K562 (cell line): Measurements from ENCODE around the gene PARD3. TPM values are rescaled to one million over a fixed set of nuclear protein-coding genes. Genes with fewer than 3 reads are reported as not detected.

Source experiments
- ATAC-seq: fragments of 200-7000 bp; cut with Tn5 transposase; 3 replicates; pipeline ENCODE4 v1.9.1; 2020; ENCODE audit warnings: moderate library complexity
- BruUV-seq: library from RNA; stranded (reverse); fragments of 400-500 nt; replicated peaks from 2 replicates; lab custom pipeline; 2021; lab: Mats Ljungman, UMichigan
- CTCF ChIA-PET: fragments of 300-600 bp; formaldehyde crosslinking; extraction: SDS; loops from one replicate; lab custom pipeline; 2021; ENCODE audit warnings: low intra/inter-chr PET ratio; lab: Yijun Ruan, JAX
- POLR2A ChIA-PET: fragments of 300-600, 350-650 bp; sonication (Branson Sonifier 250); formaldehyde crosslinking; extraction: SDS; loops from one replicate; lab custom pipeline; 2021; ENCODE audit warnings: antibody characterized with exemption, inconsistent platforms; lab: Yijun Ruan, JAX
- DNase-seq, 4 experiments: peaks; one replicate each; pipeline versions ENCODE4 v3.0.0 to v3.0.0-alpha.2; 2011 to 2018; ENCODE audit warnings: low spot score in 3 of 4, mixed read lengths in 3 of 4; ENCODE audit errors: extremely low read depth in 1 of 4
- FAIRE-seq: peaks from 2 replicates; lab custom pipeline; 2011; peaks lifted over from hg19 to GRCh38; lab: Jason Lieb, UNC
- H2AFZ ChIP-seq: 2 replicates; pipeline ENCODE4 v1.6.0; 2011; ENCODE audit warnings: low read depth, low read length, control low read depth, inconsistent platforms
- H3K27ac ChIP-seq: fragments of 200-600 bp; 3 replicates; pipeline ENCODE4 v1.8.0; 2011; ENCODE audit warnings: low read depth, mild to moderate bottlenecking, control low read depth, inconsistent platforms, low read length, moderate library complexity, mixed read lengths; ENCODE audit errors: extremely low read depth
- H3K27me3 ChIP-seq, 2 experiments: fragments of 300-600 bp in 1 of 2; 2 replicates in 1 of 2; 3 replicates in 1 of 2; pipeline versions ENCODE4 v1.6.0 to v1.8.0; 2011; ENCODE audit warnings: inconsistent platforms in 2 of 2, low read length in 2 of 2, mild to moderate bottlenecking in 1 of 2, mixed read lengths in 1 of 2, moderate library complexity in 1 of 2; ENCODE audit not compliant: control insufficient read depth in 2 of 2, insufficient read depth in 2 of 2
- H3K36me3 ChIP-seq: fragments of 300-600 bp; 3 replicates; pipeline ENCODE4 v1.8.0; 2011; ENCODE audit warnings: mild to moderate bottlenecking, low read length, inconsistent platforms; ENCODE audit not compliant: control insufficient read depth, insufficient read depth
- H3K4me1 ChIP-seq, 2 experiments: fragments of 200-600 bp in 1 of 2; replicated peaks in 1 of 2; 2 replicates in 1 of 2; 3 replicates in 1 of 2; pipeline versions ENCODE4 v1.5.1 to v1.8.0; 2011; ENCODE audit warnings: inconsistent platforms in 2 of 2, low read length in 2 of 2, mild to moderate bottlenecking in 1 of 2, mixed read lengths in 1 of 2, moderate library complexity in 1 of 2; ENCODE audit not compliant: control insufficient read depth in 2 of 2, insufficient read depth in 2 of 2
- H3K4me2 ChIP-seq: 2 replicates; pipeline ENCODE4 v1.6.1; 2011; ENCODE audit warnings: low read length, control low read depth, inconsistent platforms, mixed read lengths; ENCODE audit not compliant: insufficient read depth
- H3K4me3 ChIP-seq: fragments of 200-600 bp; sonication (generic), shearing (Covaris generic); 2 replicates; pipeline ENCODE4 v1.5.1; 2016; ENCODE audit warnings: control low read depth, inconsistent platforms
- H3K79me2 ChIP-seq: fragments of 200-600 bp; 3 replicates; pipeline ENCODE4 v1.8.0; 2011; ENCODE audit warnings: low read length, inconsistent platforms; ENCODE audit not compliant: control insufficient read depth, insufficient read depth
- H3K9ac ChIP-seq, 2 experiments: 2 replicates each; pipeline versions ENCODE4 v1.6.0 to v1.6.1; 2011; ENCODE audit warnings: low read depth in 2 of 2, low read length in 2 of 2, control low read depth in 1 of 2, inconsistent platforms in 1 of 2, mild to moderate bottlenecking in 1 of 2, mixed read lengths in 1 of 2; ENCODE audit not compliant: insufficient read depth in 1 of 2
- H3K9me1 ChIP-seq: one replicate; pipeline ENCODE4 v1.6.0; 2011; ENCODE audit warnings: inconsistent platforms, mild to moderate bottlenecking, low read length, moderate library complexity; ENCODE audit not compliant: control insufficient read depth, insufficient read depth
- H3K9me3 ChIP-seq: replicated peaks from 2 replicates; pipeline ENCODE4 v1.5.1; 2011; ENCODE audit warnings: low read depth, low read length, inconsistent platforms; ENCODE audit not compliant: control insufficient read depth, insufficient read depth
- H4K20me1 ChIP-seq: replicated peaks from 2 replicates; pipeline ENCODE4 v1.6.1; 2011; ENCODE audit warnings: low read length, inconsistent platforms, mixed read lengths; ENCODE audit not compliant: control insufficient read depth, insufficient read depth
- FOS ChIP-seq: IDR thresholded peaks from 3 replicates; pipeline ENCODE4 v1.6.1; 2011; ENCODE audit not compliant: insufficient read length; ENCODE audit errors: extremely low read depth
- IRF2 ChIP-seq: sonication (generic); formaldehyde crosslinking; IDR thresholded peaks from 2 replicates; pipeline ENCODE4 v1.8.1; 2022; ENCODE audit warnings: mild to moderate bottlenecking, missing genetic modification reagents
- LARP7 ChIP-seq: fragments of 450-650 bp; IDR thresholded peaks from 2 replicates; pipeline ENCODE4 v1.6.1; 2016
- MAFF ChIP-seq: IDR thresholded peaks from 2 replicates; pipeline ENCODE4 v1.6.1; 2012; ENCODE audit warnings: low read length, improper control_type of control experiment
- NEUROD1 ChIP-seq: fragments of 150-350 bp; IDR thresholded peaks from 2 replicates; pipeline ENCODE4 v1.6.1; 2014; ENCODE audit warnings: borderline replicate concordance, low read length, low read depth; ENCODE audit not compliant: partially characterized antibody
- PHB2 ChIP-seq: fragments of 450-650 bp; IDR thresholded peaks from 2 replicates; pipeline ENCODE4 v1.6.1; 2017; ENCODE audit warnings: low read depth
- ZC3H4 ChIP-seq: sonication (generic); formaldehyde crosslinking; IDR thresholded peaks from 2 replicates; pipeline ENCODE4 v1.9.0; 2021; ENCODE audit warnings: missing genetic modification reagents, borderline replicate concordance
- ZFPM2 ChIP-seq: fragments of 250-450 bp; sonication (Bioruptor Pico); IDR thresholded peaks from 2 replicates; pipeline ENCODE4 v1.5.1; 2022; ENCODE audit warnings: mild to moderate bottlenecking
- ZNF766 ChIP-seq: fragments of 200-800 bp; sonication (Bioruptor generic); conservative IDR thresholded peaks from 2 replicates; pipeline ENCODE4 v1.6.1; 2016; ENCODE audit warnings: missing genetic modification characterization, missing compliant biosample characterization
- WGBS: fragments of 100-300 bp; shearing (Covaris generic); methylation state at CpG from one replicate; pipeline ENCODE4 v1.1.6; 2016; ENCODE audit warnings: low coverage, mixed read lengths; ENCODE audit not compliant: insufficient coverage; ENCODE audit errors: missing lambda C conversion rate; 5-methylcytosine and 5-hydroxymethylcytosine counted together
- in situ Hi-C: fragments of 300-500 bp; cut with MboI; formaldehyde crosslinking; loops from 4 replicates; pipeline ENCODE4 v1.15.0; 2018; ENCODE audit warnings: inconsistent platforms, mixed read lengths
- intact Hi-C: fragments of 100-400 bp; cut with micrococcal nuclease; formaldehyde crosslinking; loops from 2 replicates; pipeline ENCODE4 v1.14.2; 2022
- polyA plus RNA-seq, 8 experiments: library from polyadenylated mRNA; depleted of rRNA in 4 of 8; stranded (reverse) in 5 of 8; unstranded in 3 of 8; fragments of >200 nt; fragmentation: Nextera tagmentation in 2 of 8; fragmentation: Illumina TruSeq in 1 of 8; extraction: Ambion mirVana in 2 of 8; extraction: Trizol in 1 of 8; gene quantifications; 2 replicates each; pipeline versions ENCODE4 v1.2.1 to v1.2.3, GENCODE V29; 2011 to 2014; ENCODE audit warnings: inconsistent platforms in 1 of 8, missing spikeins in 1 of 8
- total RNA-seq, 7 experiments: library from RNA; depleted of rRNA in 6 of 7; stranded (reverse); fragments of >200 nt in 6 of 7; fragmentation: Illumina TruSeq in 2 of 7; extraction: Trizol in 2 of 7; gene quantifications; 2 replicates each; pipeline versions ENCODE4 v1.2.1 to v1.2.3, GENCODE V29; 2011 to 2021; ENCODE audit warnings: low replicate concordance in 1 of 7
- TF ChIP-seq, protein P1 (sequence below): sonication (generic); formaldehyde crosslinking; IDR thresholded peaks from 2 replicates; pipeline ENCODE4 v1.8.0; 2023; ENCODE audit warnings: missing genetic modification reagents, mild to moderate bottlenecking, borderline replicate concordance

Gene PARD3
- total and polyA plus RNA-seq, 9 of the 15 experiments (the other 6 are each of a cell fraction or from before 2014, with no cell fraction given), result 2.7 to 11.7 (median 7.7) TPM

- H3K4me2 ChIP-seq, result no peak overlapping the region
- TF ChIP-seq LARP7 (no peak), ZNF766 (CRISPR knock-in tag) (no peak), PHB2 (no peak), MAFF (no peak), NEUROD1 (no peak), FOS (no peak), IRF2 (CRISPR knock-in tag) (no peak), ZC3H4 (no peak), ZFPM2 (CRISPR knock-in tag) (no peak)
- TF ChIP-seq, protein P1, sequence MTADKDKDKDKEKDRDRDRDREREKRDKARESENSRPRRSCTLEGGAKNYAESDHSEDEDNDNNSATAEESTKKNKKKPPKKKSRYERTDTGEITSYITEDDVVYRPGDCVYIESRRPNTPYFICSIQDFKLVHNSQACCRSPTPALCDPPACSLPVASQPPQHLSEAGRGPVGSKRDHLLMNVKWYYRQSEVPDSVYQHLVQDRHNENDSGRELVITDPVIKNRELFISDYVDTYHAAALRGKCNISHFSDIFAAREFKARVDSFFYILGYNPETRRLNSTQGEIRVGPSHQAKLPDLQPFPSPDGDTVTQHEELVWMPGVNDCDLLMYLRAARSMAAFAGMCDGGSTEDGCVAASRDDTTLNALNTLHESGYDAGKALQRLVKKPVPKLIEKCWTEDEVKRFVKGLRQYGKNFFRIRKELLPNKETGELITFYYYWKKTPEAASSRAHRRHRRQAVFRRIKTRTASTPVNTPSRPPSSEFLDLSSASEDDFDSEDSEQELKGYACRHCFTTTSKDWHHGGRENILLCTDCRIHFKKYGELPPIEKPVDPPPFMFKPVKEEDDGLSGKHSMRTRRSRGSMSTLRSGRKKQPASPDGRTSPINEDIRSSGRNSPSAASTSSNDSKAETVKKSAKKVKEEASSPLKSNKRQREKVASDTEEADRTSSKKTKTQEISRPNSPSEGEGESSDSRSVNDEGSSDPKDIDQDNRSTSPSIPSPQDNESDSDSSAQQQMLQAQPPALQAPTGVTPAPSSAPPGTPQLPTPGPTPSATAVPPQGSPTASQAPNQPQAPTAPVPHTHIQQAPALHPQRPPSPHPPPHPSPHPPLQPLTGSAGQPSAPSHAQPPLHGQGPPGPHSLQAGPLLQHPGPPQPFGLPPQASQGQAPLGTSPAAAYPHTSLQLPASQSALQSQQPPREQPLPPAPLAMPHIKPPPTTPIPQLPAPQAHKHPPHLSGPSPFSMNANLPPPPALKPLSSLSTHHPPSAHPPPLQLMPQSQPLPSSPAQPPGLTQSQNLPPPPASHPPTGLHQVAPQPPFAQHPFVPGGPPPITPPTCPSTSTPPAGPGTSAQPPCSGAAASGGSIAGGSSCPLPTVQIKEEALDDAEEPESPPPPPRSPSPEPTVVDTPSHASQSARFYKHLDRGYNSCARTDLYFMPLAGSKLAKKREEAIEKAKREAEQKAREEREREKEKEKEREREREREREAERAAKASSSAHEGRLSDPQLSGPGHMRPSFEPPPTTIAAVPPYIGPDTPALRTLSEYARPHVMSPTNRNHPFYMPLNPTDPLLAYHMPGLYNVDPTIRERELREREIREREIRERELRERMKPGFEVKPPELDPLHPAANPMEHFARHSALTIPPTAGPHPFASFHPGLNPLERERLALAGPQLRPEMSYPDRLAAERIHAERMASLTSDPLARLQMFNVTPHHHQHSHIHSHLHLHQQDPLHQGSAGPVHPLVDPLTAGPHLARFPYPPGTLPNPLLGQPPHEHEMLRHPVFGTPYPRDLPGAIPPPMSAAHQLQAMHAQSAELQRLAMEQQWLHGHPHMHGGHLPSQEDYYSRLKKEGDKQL (CRISPR knock-in tag), result no peak
- H3K9ac ChIP-seq, result no peak overlapping the region
- POLR2A ChIA-PET, result interaction anchor here (0.6 kb wide), 1 partner anchor 29 kb away, joined by 3 read pairs; no protein-coding TSS in a partner anchor
- no peak overlapping the region for H3K4me3 ChIP-seq
- CTCF ChIA-PET, result no interaction called here
- no peaks in the 10 kb centered on the region for H4K20me1 ChIP-seq
- H2AFZ ChIP-seq, result no peak overlapping the region
- no TSS peak for BruUV-seq
- H3K9me3 ChIP-seq, result no peaks in the 10 kb centered on the region
- WGBS, result 1% methylated on average over 10 of the region's 10 CpGs
- H3K27me3 ChIP-seq, result peaks cover 10 to 25% of the 10 kb centered on the region in 2 experiments; a peak in 3 of 5 replicates
- no peaks in the 10 kb centered on the region for H3K9me1 ChIP-seq
- DNase-seq, result no peak
- FAIRE-seq, result no peak
- no peak for ATAC-seq
- intact Hi-C loops, result no loop called here
- in situ Hi-C loops, result no loop called here
- no peaks in the 10 kb centered on the region for H3K4me1 ChIP-seq
- H3K27ac ChIP-seq, result no peak overlapping the region
- H3K36me3 ChIP-seq, result no peaks in the 10 kb centered on the region
- no peaks in the 10 kb centered on the region for H3K79me2 ChIP-seq
These were observed 703.9 kb downstream of the PARD3 start for GRCh38 chr10:34111179-34111578.
